Raji (cell line): ENCODE measurements around the gene LMO4.

Experiments used
- POLR2A ChIP-seq: IDR thresholded peaks from 2 replicates; pipeline ENCODE4 v1.6.1; 2011; ENCODE audit warnings: low read depth, low read length, control low read depth; ENCODE audit not compliant: insufficient read depth

LMO4 gene

GRCh38 chr1:87362834-87363426 lies 34.2 kb downstream of the LMO4 start:
- no peak for TF ChIP-seq POLR2A

- no peak for TF ChIP-seq POLR2A
Measured at GRCh38 chr1:87367549-87367948, 38.9 kb downstream of the LMO4 start.

DNA sequence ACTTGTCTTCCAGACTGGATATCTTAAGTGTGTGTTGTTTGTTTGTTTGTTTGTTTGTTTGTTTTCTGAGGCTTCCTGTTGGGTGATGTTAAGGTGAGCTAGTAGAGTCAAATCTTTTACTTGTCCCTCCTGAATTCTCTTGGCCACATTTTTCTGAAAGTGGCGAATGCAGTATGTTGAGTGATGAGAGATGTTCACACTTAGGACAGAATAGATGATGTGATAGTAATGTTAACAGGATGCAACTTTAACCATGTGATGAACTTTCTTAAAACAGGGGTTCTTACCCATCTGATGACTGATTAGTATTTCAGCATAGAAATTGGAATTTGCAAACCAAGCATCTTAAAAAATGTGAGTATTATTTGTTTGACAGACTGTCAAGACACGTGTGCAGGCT lies 40.2 kb downstream of the LMO4 start:
- no peak for TF ChIP-seq POLR2A

DNA sequence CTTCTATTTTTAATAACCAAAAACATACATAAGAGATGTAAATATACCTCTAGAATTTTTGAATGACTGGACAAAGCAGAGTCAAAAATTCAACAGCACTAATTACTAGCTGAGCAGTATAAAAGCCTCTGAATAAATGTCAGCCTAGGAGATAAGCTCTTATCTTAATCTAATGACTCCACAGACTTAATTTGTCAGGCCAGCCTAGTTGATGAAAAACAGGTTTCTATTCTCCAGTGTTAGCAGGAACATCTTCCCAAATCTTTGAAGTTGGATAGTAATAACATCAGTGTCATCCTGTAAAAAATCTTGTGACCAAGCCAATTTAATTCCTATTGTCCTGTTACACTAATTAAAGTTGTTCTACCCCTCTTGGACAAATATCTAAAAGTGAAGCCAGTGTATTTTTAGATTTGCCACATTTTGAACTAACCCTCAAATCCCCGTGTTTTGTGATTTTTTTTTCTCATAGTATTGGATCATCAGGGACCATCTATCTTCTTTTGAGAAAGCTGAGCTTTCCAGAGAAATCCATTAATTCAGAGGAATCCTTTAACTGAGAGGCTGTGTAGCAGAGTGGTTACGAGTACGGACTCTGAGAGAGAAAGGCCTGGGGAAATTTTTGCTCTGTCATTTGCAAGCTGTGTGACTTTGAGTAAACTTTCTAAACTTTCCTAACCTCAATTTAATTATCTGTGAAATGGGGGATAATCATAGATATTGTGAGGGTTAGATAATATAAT lies 41.2 kb downstream of the LMO4 start:
- no peak for TF ChIP-seq POLR2A

DNA sequence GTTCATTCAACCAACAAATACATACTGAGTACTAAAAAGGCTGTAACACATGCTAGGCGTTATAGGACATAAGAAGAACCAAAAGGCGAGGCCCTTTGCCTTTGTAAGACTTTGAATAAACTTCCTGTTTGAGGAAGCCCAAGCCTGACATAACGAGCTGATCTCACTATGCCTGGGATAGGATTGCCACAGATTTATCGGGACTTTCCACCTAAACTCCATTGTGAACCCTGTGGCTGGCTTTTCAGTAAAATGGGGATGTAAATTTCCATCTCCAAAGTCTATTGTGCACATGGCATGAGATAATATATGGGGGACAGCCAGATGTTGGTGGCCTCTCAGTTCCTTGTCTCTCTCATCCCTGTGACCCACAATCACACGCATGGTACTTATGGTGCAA lies 41.9 kb downstream of the LMO4 start:
- no peak for TF ChIP-seq POLR2A

DNA sequence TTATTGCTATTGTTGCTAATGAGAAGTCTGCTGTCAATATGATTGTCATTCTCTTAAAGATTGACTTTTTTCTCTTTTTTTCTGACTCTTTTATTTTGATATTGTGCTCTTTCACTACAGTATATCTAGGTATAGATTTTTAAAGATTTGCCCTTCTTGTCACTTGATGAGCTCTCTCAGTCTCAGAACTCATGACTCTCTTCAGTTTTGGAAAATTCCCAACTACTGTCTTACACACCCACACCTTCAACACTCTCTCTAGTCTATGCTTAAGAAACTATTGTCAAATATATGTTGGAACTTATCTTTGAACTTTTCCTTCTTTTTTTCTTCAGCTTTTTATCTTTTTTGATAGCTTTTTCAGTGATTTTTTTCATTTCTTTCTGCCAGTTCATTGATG lies 50.6 kb downstream of the LMO4 start:
- TF ChIP-seq POLR2A = no peak

DNA sequence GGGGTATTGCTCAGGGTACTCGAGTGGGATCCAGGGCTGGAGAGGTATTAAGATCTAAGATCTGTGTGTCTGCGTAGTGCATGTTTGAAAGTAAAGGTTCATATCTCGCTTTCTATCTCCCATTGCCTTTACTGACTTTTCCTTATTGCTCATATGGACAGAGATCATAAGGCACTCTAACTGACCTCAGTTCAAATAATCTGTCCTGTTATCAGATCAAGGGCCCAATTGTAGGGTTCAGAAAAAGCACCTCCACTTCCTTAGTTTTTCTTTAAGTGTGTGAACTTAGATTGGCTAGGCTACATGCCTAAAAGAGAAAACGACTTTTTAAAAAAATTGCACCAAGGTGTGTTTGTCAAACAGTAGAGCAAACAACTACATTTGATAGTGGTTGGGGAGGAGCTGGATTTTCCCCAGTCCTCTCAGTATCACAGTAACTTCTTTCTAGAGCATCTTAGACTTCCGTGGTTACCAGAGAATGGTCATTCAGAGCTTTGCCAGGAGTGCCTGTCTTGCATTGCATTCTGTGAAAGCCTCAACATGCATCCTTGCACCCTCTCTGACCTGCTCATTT lies 57.6 kb downstream of the LMO4 start:
- no peak for TF ChIP-seq POLR2A

DNA sequence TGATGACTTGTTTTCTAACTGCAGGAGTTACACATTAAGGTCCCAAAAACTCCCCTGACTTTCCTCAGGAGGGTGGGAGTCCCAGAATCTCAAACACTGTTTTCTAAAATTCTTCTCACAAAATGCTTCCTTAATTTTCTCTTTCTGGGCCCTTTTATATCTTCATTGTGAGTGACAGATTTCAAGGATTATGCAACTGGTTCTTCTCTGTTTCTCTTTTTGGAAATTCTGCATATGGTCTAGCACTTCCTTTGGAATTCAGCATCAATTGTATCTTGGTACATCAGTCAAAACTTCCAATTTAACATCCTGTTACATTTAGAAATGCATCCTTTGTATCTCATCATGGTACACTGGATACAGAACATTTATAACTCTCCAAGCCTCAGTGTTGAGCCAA lies 59.7 kb downstream of the LMO4 start:
- TF ChIP-seq POLR2A = no peak

- TF ChIP-seq POLR2A = no peak
Measured at GRCh38 chr1:87389011-87389410, 60.3 kb downstream of the LMO4 start.

DNA sequence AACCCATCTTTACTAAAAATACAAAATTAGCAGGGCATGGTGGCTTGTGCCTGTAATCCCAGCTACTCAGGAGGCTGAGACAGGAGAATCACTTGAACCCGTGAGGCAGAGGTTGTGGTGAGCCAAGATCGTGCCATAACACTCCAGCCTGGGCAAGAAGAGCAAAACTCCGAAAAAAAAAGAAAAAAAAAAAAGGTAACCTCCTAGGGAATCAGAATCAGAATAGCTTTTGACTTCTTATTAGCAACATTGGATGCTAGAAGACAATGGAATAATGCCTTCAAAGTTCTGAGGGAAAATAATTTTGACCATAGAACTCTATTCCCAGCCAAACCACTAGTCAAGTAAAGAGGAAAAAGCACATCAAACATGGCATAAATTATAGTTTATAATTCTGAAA lies 60.9 kb downstream of the LMO4 start:
- no peak for TF ChIP-seq POLR2A

- no peak for TF ChIP-seq POLR2A
Measured at GRCh38 chr1:87392248-87393192, 63.8 kb downstream of the LMO4 start.

DNA sequence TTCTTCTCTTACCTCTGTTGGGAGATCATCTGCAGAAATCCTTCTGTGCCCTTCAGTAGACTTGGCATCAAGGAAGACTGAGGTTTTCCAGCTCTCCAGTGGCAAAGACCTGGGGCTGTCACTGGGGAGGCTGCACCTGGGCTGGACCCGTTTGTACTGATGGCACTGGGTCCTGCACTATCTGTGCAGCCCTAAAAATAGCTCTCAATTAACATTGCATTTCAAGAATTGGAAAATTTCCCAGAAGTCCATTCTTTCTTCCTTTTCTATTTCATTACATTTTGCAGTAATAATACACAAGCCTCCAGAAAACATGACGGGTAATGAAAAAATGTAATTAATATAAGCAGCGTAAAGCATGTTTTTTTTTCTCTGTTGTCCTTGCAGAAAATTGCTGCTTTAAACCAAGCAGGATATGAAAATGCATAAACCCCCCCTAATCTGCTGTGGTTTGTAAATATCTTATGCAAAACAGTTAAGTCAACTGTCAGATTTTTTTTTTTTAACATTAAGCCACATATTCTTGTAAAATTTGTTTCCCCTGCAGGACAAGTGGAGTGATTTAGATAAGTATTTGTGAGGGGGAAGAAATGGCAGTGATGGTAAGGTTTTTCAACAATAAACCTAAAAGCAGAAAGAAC lies 64.9 kb downstream of the LMO4 start:
- TF ChIP-seq POLR2A = no peak

DNA sequence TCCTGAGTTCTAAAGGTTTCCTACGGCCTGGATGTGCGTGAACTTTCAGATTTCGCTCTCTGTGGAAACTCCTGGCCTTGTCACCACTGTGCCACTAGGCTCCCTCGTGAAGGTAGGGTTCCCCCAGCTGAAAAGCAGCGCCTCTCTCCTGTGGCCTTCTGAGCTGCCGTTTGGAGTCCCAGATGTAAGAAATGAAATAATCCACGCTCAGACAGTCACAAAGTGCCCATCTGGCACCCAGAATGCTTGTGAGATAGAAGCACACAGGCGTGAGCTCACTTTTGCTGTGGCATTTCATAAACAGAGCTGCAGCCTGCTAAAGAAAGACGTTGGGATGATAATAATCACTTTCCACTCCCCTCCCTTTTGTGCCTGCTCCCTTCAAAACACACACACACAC lies 65.8 kb downstream of the LMO4 start:
- TF ChIP-seq POLR2A = no peak

- no peak for TF ChIP-seq POLR2A
Measured at GRCh38 chr1:87394982-87395381, 66.3 kb downstream of the LMO4 start.
